ENCODE measurements around the gene ZBTB11.

Gene ZBTB11

DNA sequence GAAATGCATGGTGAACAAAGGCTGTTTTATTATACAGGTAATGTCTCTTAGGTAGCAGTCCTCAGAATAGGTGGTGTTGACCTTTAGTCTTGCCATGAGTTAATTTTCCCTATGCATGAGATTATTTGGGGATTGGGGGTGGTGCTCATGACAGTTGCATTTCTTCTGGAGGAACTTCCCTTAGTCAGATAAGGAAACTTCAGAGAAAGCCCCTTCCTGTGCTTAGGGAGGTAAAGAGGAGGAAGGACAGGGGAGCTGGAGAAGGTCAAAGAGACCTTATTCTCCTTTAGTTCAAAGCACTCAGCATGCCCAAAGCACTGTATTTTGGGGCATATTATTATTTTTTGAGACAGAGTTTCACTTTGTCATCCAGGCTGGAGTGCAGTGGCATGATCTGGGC lies 47.7 kb downstream of the ZBTB11 start:
- DNase-seq (ENCODE audit: low read depth in 2 of 2) = no peak
- no peak overlapping the region for H3K4me3 ChIP-seq (replicated peaks in 1 of 2; ENCODE audit: low read depth in 2 of 2, low read length in 2 of 2)
- TF ChIP-seq, protein P1, sequence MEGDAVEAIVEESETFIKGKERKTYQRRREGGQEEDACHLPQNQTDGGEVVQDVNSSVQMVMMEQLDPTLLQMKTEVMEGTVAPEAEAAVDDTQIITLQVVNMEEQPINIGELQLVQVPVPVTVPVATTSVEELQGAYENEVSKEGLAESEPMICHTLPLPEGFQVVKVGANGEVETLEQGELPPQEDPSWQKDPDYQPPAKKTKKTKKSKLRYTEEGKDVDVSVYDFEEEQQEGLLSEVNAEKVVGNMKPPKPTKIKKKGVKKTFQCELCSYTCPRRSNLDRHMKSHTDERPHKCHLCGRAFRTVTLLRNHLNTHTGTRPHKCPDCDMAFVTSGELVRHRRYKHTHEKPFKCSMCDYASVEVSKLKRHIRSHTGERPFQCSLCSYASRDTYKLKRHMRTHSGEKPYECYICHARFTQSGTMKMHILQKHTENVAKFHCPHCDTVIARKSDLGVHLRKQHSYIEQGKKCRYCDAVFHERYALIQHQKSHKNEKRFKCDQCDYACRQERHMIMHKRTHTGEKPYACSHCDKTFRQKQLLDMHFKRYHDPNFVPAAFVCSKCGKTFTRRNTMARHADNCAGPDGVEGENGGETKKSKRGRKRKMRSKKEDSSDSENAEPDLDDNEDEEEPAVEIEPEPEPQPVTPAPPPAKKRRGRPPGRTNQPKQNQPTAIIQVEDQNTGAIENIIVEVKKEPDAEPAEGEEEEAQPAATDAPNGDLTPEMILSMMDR (IDR thresholded peaks at IDR 0.05; ENCODE audit: low read depth, low read length) = no peak

- H3K4me3 ChIP-seq (replicated peaks in 1 of 2; ENCODE audit: low read depth in 2 of 2, low read length in 2 of 2) = no peak overlapping the region
- no peak for DNase-seq (ENCODE audit: low read depth in 2 of 2)
- TF ChIP-seq, protein P1 (IDR thresholded peaks at IDR 0.05; ENCODE audit: low read depth, low read length) = no peak
Observed at GRCh38 chr3:101625879-101626278, 51.1 kb downstream of the ZBTB11 start.

DNA sequence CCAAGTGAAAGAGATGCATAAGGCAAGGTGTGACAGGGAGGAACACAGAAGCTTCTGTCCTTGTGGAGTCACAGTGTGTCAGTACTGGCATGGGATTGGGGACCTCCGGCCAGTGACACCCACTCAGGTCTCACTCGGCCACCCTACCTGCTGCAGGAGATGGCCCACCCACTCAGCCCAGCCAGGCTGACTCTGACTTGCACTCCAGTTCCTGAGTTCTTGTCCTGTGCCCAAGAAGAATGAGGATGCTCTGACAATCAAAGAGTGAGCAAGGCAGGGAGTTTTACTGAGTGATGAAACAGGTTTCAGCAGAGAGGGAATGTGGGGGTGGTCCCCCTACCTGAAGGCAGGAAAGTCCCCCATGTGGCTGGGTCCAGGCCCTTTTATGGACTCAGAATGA lies 52.1 kb downstream of the ZBTB11 start:
- TF ChIP-seq, protein P1 (IDR thresholded peaks at IDR 0.05; ENCODE audit: low read depth, low read length) = no peak
- DNase-seq (ENCODE audit: low read depth in 2 of 2) = no peak

GRCh38 chr3:101623656-101624055 lies 53.3 kb downstream of the ZBTB11 start:
- no peak for DNase-seq (ENCODE audit: low read depth in 2 of 2)
- TF ChIP-seq, protein P1 (IDR thresholded peaks at IDR 0.05; ENCODE audit: low read depth, low read length) = no peak
- no peak overlapping the region for H3K4me3 ChIP-seq (replicated peaks in 1 of 2; ENCODE audit: low read depth in 2 of 2, low read length in 2 of 2)

More for the DNA sequence above, 52.1 kb downstream of the ZBTB11 start:
- H3K4me3 ChIP-seq (replicated peaks in 1 of 2; ENCODE audit: low read depth in 2 of 2, low read length in 2 of 2) = no peak overlapping the region

- no peak for DNase-seq (ENCODE audit: low read depth in 2 of 2)
- no peak overlapping the region for H3K4me3 ChIP-seq (replicated peaks in 1 of 2; ENCODE audit: low read depth in 2 of 2, low read length in 2 of 2)
- TF ChIP-seq, protein P1 (IDR thresholded peaks at IDR 0.05; ENCODE audit: low read depth, low read length) = no peak
Observed at GRCh38 chr3:101619734-101620133, 57.2 kb downstream of the ZBTB11 start.

DNA sequence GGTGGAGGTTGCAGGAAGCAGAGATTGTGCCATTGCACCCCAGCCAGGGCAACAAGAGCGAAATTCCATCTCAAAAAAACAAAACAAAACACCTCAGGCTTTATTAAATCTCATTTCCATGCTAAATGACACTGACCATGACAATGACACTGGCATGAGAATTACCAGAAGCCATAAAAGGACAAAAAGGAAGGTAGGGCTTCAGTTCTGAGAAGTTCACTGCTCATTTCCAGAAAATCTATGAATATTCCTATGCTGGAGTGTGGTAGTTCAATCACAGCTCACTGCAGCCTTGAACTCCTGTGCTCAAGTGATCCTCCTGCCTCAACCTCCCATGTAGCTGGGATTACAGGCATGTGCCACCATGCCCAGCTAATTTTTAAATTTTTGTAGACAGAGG lies 58.2 kb downstream of the ZBTB11 start:
- DNase-seq (ENCODE audit: low read depth in 2 of 2) = no peak
- TF ChIP-seq, protein P1 (IDR thresholded peaks at IDR 0.05; ENCODE audit: low read depth, low read length) = no peak
- no peak overlapping the region for H3K4me3 ChIP-seq (replicated peaks in 1 of 2; ENCODE audit: low read depth in 2 of 2, low read length in 2 of 2)

DNA sequence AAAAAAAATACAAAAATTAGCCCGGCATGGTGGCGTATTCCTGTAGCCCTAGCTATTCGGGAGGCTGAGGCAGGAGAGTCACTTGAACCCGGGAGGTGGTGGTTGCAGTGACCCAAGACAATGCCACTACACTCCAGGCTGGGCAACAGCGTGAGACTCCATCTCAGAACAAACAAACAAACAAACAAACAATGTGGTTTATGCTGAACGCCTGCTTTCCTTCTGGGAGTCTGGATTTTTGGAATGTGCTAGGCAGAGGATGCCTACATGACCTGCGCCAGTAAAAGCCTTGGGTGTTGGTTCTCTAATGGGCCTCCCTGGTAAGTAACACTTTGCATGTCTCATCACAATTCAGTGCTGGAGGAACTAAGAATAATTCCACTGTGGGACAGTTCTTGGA lies 59.5 kb downstream of the ZBTB11 start:
- TF ChIP-seq, protein P1 (IDR thresholded peaks at IDR 0.05; ENCODE audit: low read depth, low read length) = no peak
- DNase-seq (ENCODE audit: low read depth in 2 of 2) = no peak
- H3K4me3 ChIP-seq (replicated peaks in 1 of 2; ENCODE audit: low read depth in 2 of 2, low read length in 2 of 2) = no peak overlapping the region
